ENCODE results near the gene PPARA. TPM values are rescaled to one million over a fixed set of nuclear protein-coding genes. Genes with fewer than 3 reads are reported as not detected.

The PPARA gene
- total RNA-seq, 1 experiment from 2014 or later: 14.5 TPM

GRCh38 chr22:46278656-46279645, 128.6 kb downstream of the PPARA start:
- Histone ChIP-seq H3K79me2 (ENCODE audit: insufficient read depth, low read length) (no peaks in the 10 kb centered on the region), H3K36me3 (ENCODE audit: control insufficient read depth in 1 of 2, insufficient read depth in 2 of 2, low read length in 2 of 2) (peaks cover 23 to 36% of the 10 kb centered on the region in 2 experiments), H4K20me1 (ENCODE audit: insufficient read depth) (no peaks in the 10 kb centered on the region), H3K27me3 (ENCODE audit: insufficient read depth, low read length) (no peaks in the 10 kb centered on the region), H3K9me2 (ENCODE audit: insufficient read depth) (no peaks in the 10 kb centered on the region), H3K4me1 (ENCODE audit: control insufficient read depth in 1 of 2, insufficient read depth in 2 of 2, low read length in 2 of 2) (no peaks in the 10 kb centered on the region), H3K9ac (ENCODE audit: low read length) (no peak overlapping the region), H3K9me3 (ENCODE audit: control insufficient read depth in 1 of 2, insufficient read depth in 1 of 2, low read depth in 1 of 2, low read length in 2 of 2) (peaks cover 0 to 5% of the 10 kb centered on the region in 2 experiments; a peak in 1 of 4 replicates), H3K27ac (ENCODE audit: low read depth, low read length) (no peak overlapping the region; the same call in 1 of the 2 replicates), H3K4me2 (ENCODE audit: low read length) (no peak overlapping the region), H3K4me3 (replicated peaks in 1 of 2; ENCODE audit: low read depth in 1 of 2, low read length in 2 of 2) (no peak overlapping the region), H2AFZ (ENCODE audit: low read depth, low read length, poor library complexity, severe bottlenecking) (no peak overlapping the region)
- ChIA-PET CTCF (no interaction called here), RAD21 (ENCODE audit: low non-redundant PET in 1 of 2, low total read pairs in 2 of 2, uncharacterized antibody in 2 of 2, unreplicated experiment in 2 of 2) (no interaction called here), POLR2A (no interaction called here)
- no peak for DNase-seq (ENCODE audit: low read depth, low spot score)
- no peak for ATAC-seq
- intact Hi-C loops (cut with micrococcal nuclease): no loop called here
- no TSS peak for BruUV-seq (replicated peaks)
- TF ChIP-seq CTCF (IDR thresholded peaks at IDR 0.05 in 2 of 3, conservative IDR thresholded peaks at IDR 0.05 in 1 of 3; ENCODE audit: borderline replicate concordance in 1 of 3, insufficient read depth in 1 of 3, low read depth in 2 of 3, low read length in 2 of 3) (no peak), POLR2AphosphoS5 (IDR thresholded peaks at IDR 0.05; ENCODE audit: low read depth, low read length) (no peak), POLR2A (IDR thresholded peaks at IDR 0.05; ENCODE audit: borderline replicate concordance, extremely low read depth, insufficient read depth, insufficient read length) (no peak), EZH2phosphoT487 (IDR thresholded peaks at IDR 0.05; ENCODE audit: borderline replicate concordance) (no peak), ZBTB33 (IDR thresholded peaks at IDR 0.05; ENCODE audit: extremely low read depth, insufficient replicate concordance, low read length) (no peak), RAD21 (IDR thresholded peaks at IDR 0.05; ENCODE audit: low read depth) (no peak), SP1 (IDR thresholded peaks at IDR 0.05; ENCODE audit: low read depth) (no peak), MAX (IDR thresholded peaks at IDR 0.05) (no peak), CEBPB (IDR thresholded peaks at IDR 0.05; ENCODE audit: low read depth) (no peak), YY1 (IDR thresholded peaks at IDR 0.05; ENCODE audit: extremely low read depth, insufficient replicate concordance, low read depth, low read length) (no peak), ATF3 (IDR thresholded peaks at IDR 0.05) (no peak), TCF7L2 (IDR thresholded peaks at IDR 0.05; ENCODE audit: borderline replicate concordance, extremely low read depth, insufficient read depth, insufficient read length) (no peak), EZH2 (IDR thresholded peaks at IDR 0.05) (no peak), ELF1 (IDR thresholded peaks at IDR 0.05; ENCODE audit: borderline replicate concordance, low read depth) (no peak), SIN3A (IDR thresholded peaks at IDR 0.05; ENCODE audit: low read depth) (no peak), CBX3 (IDR thresholded peaks at IDR 0.05; ENCODE audit: low read depth) (no peak), ZNF274 (IDR thresholded peaks at IDR 0.05; ENCODE audit: low read depth, low read length) (no peak), REST (IDR thresholded peaks at IDR 0.05; ENCODE audit: low read depth) (no peak)
